Dermis blood vessel endothelial cell (primary cell): ENCODE results near the gene ADGRF5. TPM values are rescaled to one million over a fixed set of nuclear protein-coding genes. Genes with fewer than 3 reads are reported as not detected.

Source experiments
- DNase-seq: peaks from one replicate; pipeline ENCODE4 v3.0.0; 2010
- total RNA-seq: library from RNA; depleted of rRNA; stranded (reverse); fragments of >200 nt; gene quantifications from 2 replicates; pipeline ENCODE4 v1.2.3, GENCODE V29; 2014

ADGRF5 gene
- total RNA-seq, 1 donor from 2014 or later = 211 TPM

DNA sequence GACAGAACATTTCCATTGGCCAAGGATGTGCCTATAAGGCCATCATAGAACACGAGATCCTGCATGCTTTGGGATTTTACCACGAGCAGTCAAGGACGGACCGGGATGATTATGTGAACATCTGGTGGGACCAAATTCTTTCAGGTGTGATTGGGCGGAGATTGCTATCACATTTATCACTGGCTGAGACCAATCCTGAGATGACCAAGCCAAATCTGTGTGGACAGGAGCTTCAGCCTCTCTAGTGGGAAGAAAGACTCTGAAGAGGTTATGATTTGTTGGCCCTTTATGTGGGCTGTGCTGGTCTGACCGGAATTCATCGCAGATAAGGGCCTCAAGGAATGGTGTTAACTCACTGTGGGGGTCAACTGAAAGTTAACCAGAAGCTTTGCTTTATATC, 102.2 kb downstream of the ADGRF5 start:
- DNase-seq = no peak

DNA sequence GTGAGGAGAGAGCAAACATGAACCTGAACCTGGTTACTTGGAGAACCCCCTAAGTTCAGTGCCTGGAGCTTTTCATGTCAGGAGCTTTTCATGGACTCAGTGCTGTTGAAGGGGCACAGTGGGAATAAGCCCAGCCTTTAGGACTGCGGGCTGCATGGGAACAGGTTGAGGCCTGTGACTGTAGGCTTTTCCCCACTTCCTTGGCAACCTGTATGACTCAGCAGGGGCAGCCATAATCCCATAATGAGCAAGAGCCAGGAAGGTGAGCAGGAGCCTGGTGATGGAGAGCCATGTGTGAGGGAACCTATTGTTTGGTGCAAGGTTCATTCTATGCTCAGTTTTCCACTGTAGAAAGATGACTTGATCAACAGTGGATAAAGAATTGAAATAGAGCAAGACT, 105.1 kb downstream of the ADGRF5 start:
- DNase-seq = no peak

DNA sequence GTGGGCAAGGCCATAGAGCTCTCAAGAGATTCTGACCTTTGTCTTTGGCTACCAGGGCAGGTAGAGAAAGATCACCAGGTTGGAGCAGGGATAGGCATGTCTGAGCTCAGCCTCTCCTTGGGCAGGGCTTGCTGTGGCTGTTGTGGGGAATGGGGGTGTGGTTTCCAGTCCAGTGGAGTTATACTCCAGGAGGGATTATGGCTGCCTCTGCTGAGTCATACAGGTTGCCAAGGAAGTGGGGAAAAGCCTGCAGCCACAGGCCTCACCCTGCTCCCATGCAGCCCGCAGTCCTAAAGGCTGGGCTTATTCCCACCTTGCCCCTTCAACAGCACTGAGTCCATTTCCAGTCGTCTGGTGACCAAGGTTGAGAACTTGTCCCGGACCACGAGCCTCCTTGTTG, 106.6 kb downstream of the ADGRF5 start:
- DNase-seq = no peak

DNA sequence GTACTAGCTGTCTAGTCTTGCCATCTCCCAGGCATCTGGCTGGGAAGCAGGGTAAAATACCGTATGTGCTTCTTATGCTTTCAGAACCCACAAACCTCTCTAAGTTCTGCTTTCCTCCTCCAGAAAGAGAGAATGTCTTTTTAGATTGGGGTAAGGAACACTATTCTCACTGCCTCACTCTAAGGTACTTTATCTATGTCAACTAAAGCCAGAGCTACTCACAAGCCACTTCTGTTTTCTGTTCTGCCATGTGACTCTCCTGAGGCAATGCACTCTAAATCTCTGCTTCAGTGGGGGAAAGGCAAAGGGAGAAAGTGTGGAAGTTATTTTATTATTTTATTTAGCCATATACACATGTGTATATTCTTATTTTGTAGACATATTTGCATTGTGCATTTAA, 112.9 kb downstream of the ADGRF5 start:
- no peak for DNase-seq

Other genes starting within 250 kb of the ADGRF5 start
- gene TDRD6, start 234.1 kb downstream of the ADGRF5 start, total RNA-seq = 0.05 and 0.17 TPM in 2 replicates
- gene PLA2G7, start 186.6 kb downstream of the ADGRF5 start, total RNA-seq = not detected in 2 replicates
- not detected in 2 replicates for gene ANKRD66, start 175.0 kb downstream of the ADGRF5 start, total RNA-seq
- not detected in 2 replicates for gene MEP1A, start 128.5 kb downstream of the ADGRF5 start, total RNA-seq
- gene ADGRF1, start 120.4 kb upstream of the ADGRF5 start, total RNA-seq = under 0.01 TPM in 1 of 2 replicates, not detected in the other